Caki2 (cell line): ENCODE measurements around the gene TBX5. TPM values are rescaled to one million over a fixed set of nuclear protein-coding genes. Genes with fewer than 3 reads are reported as not detected.
"Not testable (repeated sequence)": the region's sequence is repeated elsewhere in the genome, so short reads cannot be mapped to it uniquely, and the experiment has no call there.

Source experiments
- DNase-seq: peaks from one replicate; pipeline ENCODE4 v3.0.0-alpha.2; 2015; ENCODE audit warnings: low read depth
- in situ Hi-C: cut with HindIII; loops from 2 replicates; pipeline ENCODE4 v1.10.0; 2016; ENCODE audit warnings: low sequenced_read_pairs, low pct_unique_long_range_greater_than_20kb, mixed read lengths
- total RNA-seq: library from RNA; depleted of rRNA; stranded (reverse); fragments of >200 nt; shearing (Covaris generic); gene quantifications from 2 replicates; pipeline ENCODE4 v1.2.3, GENCODE V29; 2014; ENCODE audit warnings: low replicate concordance

Gene TBX5
- total RNA-seq, 1 experiment from 2014 or later, result not detected

GRCh38 chr12:114349239-114349638, 56.7 kb downstream of the TBX5 start:
- in situ Hi-C loops, DNase-seq: not testable (repeated sequence)

- no peak for DNase-seq
- in situ Hi-C loops, result no loop called here
Observed at GRCh38 chr12:114347861-114348260, 58.1 kb downstream of the TBX5 start.

GRCh38 chr12:114344831-114345230, 61.1 kb downstream of the TBX5 start:
- no peak for DNase-seq
- in situ Hi-C loops, result no loop called here

GRCh38 chr12:114344303-114344663, 61.7 kb downstream of the TBX5 start:
- DNase-seq, result no peak
- in situ Hi-C loops, result no loop called here

GRCh38 chr12:114343585-114344302, 62.2 kb downstream of the TBX5 start:
- DNase-seq, result no peak
- in situ Hi-C loops, result no loop called here

GRCh38 chr12:114342656-114343055, 63.3 kb downstream of the TBX5 start:
- DNase-seq, result no peak
- in situ Hi-C loops, result no loop called here

- in situ Hi-C loops, result no loop called here
- no peak for DNase-seq
Observed at GRCh38 chr12:114341635-114342034, 64.3 kb downstream of the TBX5 start.

- no peak for DNase-seq
- in situ Hi-C loops, result no loop called here
Observed at GRCh38 chr12:114340231-114340630, 65.7 kb downstream of the TBX5 start.

- DNase-seq, result no peak
- in situ Hi-C loops, result no loop called here
Observed at GRCh38 chr12:114339626-114340025, 66.3 kb downstream of the TBX5 start.

GRCh38 chr12:114335607-114336006, 70.3 kb downstream of the TBX5 start:
- no peak for DNase-seq
- in situ Hi-C loops, result no loop called here

- in situ Hi-C loops, result no loop called here
- DNase-seq, result no peak
Observed at GRCh38 chr12:114334395-114334794, 71.5 kb downstream of the TBX5 start.

GRCh38 chr12:114328292-114328691, 77.7 kb downstream of the TBX5 start:
- in situ Hi-C loops, result no loop called here

GRCh38 chr12:114327765-114328164, 78.2 kb downstream of the TBX5 start:
- in situ Hi-C loops, result no loop called here
- DNase-seq, result no peak

More at GRCh38 chr12:114328292-114328691, 77.7 kb downstream of the TBX5 start:
- no peak for DNase-seq

- in situ Hi-C loops, result no loop called here
Observed at GRCh38 chr12:114321524-114321923, 84.4 kb downstream of the TBX5 start.

GRCh38 chr12:114320968-114321367, 85.0 kb downstream of the TBX5 start:
- in situ Hi-C loops, result no loop called here
- DNase-seq, result no peak

More at GRCh38 chr12:114321524-114321923, 84.4 kb downstream of the TBX5 start:
- DNase-seq, result no peak

GRCh38 chr12:114320101-114320500, 85.8 kb downstream of the TBX5 start:
- in situ Hi-C loops, result no loop called here
- DNase-seq, result no peak

GRCh38 chr12:114319422-114319821, 86.5 kb downstream of the TBX5 start:
- DNase-seq, result no peak
- in situ Hi-C loops, result no loop called here

GRCh38 chr12:114318984-114319383, 87.0 kb downstream of the TBX5 start:
- in situ Hi-C loops, result no loop called here

GRCh38 chr12:114316076-114316475, 89.9 kb downstream of the TBX5 start:
- no peak for DNase-seq
- in situ Hi-C loops, result no loop called here

More at GRCh38 chr12:114318984-114319383, 87.0 kb downstream of the TBX5 start:
- no peak for DNase-seq

- in situ Hi-C loops, result no loop called here
- DNase-seq, result no peak
Observed at GRCh38 chr12:114314974-114315720, 90.8 kb downstream of the TBX5 start.
